ENCODE results near the gene GFRA3.
"Not testable (repeated sequence)": the region's sequence is repeated elsewhere in the genome, so short reads cannot be mapped to it uniquely, and the experiment has no call there.

Gene GFRA3

GRCh38 chr5:138252944-138253343 lies 21.5 kb downstream of the GFRA3 start:
- DNase-seq (ENCODE audit: low read depth), result no peak
- in situ Hi-C loops (cut with HindIII; ENCODE audit: low sequenced_read_pairs), result no loop called here
- TF ChIP-seq CTCF (IDR thresholded peaks at IDR 0.05; ENCODE audit: low read depth, low read length, missing control alignments), result no peak
- no peak overlapping the region for H3K4me3 ChIP-seq (ENCODE audit: low read depth, low read length)

DNA sequence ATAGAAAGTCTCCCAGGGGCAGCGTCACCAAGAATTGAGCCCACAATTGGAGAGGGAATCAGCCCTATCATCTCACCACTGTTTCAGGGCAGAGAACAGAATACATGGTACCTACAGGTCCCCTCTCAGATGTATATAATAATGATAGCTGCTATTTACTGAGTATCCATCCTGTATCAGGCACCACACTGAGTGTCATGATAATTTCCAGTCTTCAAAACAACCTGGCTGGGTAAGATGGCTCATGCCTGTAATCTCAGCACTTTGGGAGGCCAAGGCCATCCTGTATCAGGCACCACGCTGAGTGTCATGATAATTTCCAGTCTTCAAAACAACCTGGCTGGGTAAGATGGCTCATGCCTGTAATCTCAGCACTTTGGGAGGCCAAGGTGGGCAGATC lies 26.6 kb downstream of the GFRA3 start:
- in situ Hi-C loops (cut with HindIII; ENCODE audit: low sequenced_read_pairs), result loop anchor here (10.0 kb wide), 1 partner anchor 67 kb away; no protein-coding TSS in a partner anchor
- not testable (repeated sequence) for H3K4me3 ChIP-seq (ENCODE audit: low read depth, low read length); DNase-seq (ENCODE audit: low read depth)

GRCh38 chr5:138246822-138247221 lies 27.6 kb downstream of the GFRA3 start:
- no peak overlapping the region for H3K4me3 ChIP-seq (ENCODE audit: low read depth, low read length)
- no peak for DNase-seq (ENCODE audit: low read depth)
- in situ Hi-C loops (cut with HindIII; ENCODE audit: low sequenced_read_pairs), result loop anchor here (10.0 kb wide), 1 partner anchor 68 kb away; no protein-coding TSS in a partner anchor

GRCh38 chr5:138246334-138246733 lies 28.1 kb downstream of the GFRA3 start:
- H3K4me3 ChIP-seq (ENCODE audit: low read depth, low read length), result no peak overlapping the region
- TF ChIP-seq CTCF (IDR thresholded peaks at IDR 0.05; ENCODE audit: low read depth, low read length, missing control alignments), result no peak
- in situ Hi-C loops (cut with HindIII; ENCODE audit: low sequenced_read_pairs), result loop anchor here (10.0 kb wide), 1 partner anchor 68 kb away; no protein-coding TSS in a partner anchor
- DNase-seq (ENCODE audit: low read depth), result no peak

More at GRCh38 chr5:138246822-138247221, 27.6 kb downstream of the GFRA3 start:
- TF ChIP-seq CTCF (IDR thresholded peaks at IDR 0.05; ENCODE audit: low read depth, low read length, missing control alignments), result no peak

DNA sequence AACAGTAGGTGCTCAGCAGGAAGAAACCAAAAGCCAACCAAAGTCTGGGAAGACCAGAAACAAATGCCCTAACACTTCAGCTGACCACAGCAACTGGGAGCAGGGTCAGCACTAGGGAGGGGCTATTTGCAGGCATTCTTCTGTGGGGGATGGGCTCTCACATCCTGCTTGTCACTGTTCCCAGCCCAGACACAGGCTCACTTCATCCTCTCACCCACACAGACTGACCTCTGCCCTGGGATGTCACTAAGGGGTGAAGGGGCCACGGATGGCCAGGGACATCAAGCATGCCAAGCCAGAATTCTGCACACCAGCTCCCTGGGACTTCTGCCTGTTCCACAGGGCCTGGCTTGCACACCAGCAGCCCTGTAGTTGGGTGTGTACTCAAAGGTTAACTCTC lies 28.7 kb downstream of the GFRA3 start:
- no peak for DNase-seq (ENCODE audit: low read depth)
- in situ Hi-C loops (cut with HindIII; ENCODE audit: low sequenced_read_pairs), result loop anchor here (10.0 kb wide), 1 partner anchor 69 kb away; no protein-coding TSS in a partner anchor
- no peak overlapping the region for H3K4me3 ChIP-seq (ENCODE audit: low read depth, low read length)
- TF ChIP-seq CTCF (IDR thresholded peaks at IDR 0.05; ENCODE audit: low read depth, low read length, missing control alignments), result no peak

- no peak for TF ChIP-seq CTCF (IDR thresholded peaks at IDR 0.05; ENCODE audit: low read depth, low read length, missing control alignments)
- no peak for DNase-seq (ENCODE audit: low read depth)
- in situ Hi-C loops (cut with HindIII; ENCODE audit: low sequenced_read_pairs), result loop anchor here (10.0 kb wide), 1 partner anchor 71 kb away; no protein-coding TSS in a partner anchor
- H3K4me3 ChIP-seq (ENCODE audit: low read depth, low read length), result no peak overlapping the region
Measured at GRCh38 chr5:138243794-138244193, 30.6 kb downstream of the GFRA3 start.

DNA sequence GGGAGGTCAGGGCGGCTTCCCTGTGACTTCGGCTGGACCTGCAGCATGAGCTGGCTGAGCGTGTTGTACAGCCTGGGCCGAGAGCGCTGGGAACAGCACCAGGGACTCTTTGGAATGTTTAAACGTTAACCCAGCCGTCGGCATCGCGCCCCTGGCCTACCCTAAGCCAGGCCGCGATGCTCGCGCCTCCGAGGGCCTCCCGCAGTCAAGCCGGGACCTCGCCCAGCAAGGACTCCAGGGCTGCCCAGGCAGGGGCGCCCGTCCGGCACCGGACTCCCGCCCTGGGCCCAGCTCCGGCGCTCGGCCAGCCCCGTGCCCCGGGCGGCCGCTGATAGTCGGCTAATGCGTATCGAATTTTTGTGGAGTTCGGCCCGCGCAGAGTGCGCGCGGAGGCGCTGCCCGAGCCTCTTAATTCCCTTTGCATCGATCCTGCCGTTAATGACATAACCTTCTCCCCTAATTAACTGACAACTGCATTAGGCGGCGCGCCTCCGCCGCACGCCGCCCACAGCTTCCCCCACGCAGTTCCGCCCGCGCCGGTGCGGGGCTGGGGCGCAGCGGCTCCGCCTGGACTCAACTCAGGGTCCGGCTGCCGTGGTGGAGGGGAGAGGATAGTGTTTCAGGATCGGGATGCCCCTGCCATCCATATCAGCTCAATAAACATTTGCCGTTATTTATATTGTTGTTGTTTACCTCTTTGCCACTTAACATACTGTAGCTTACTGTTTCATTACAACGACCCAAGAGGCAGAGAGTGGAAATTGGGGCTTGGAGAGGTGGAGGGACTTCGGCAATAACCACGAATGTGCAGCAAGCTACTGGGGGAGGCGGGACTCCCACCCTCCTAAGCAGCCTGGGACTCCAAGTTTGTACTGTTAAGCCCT lies 32.5 kb downstream of the GFRA3 start:
- peak overlapping the region; percentile 36 for H3K4me3 ChIP-seq (ENCODE audit: low read depth, low read length)
- DNase-seq (ENCODE audit: low read depth), result no peak
- in situ Hi-C loops (cut with HindIII; ENCODE audit: low sequenced_read_pairs), result loop anchor here (10.0 kb wide), 1 partner anchor 73 kb away; no protein-coding TSS in a partner anchor
- TF ChIP-seq CTCF (IDR thresholded peaks at IDR 0.05; ENCODE audit: low read depth, low read length, missing control alignments), result no peak
